Coronary artery (tissue), 2 donors: Measurements from ENCODE around the gene PLAC8.
"Not testable (repeated sequence)": the region's sequence is repeated elsewhere in the genome, so short reads cannot be mapped to it uniquely, and the experiment has no call there.

Experiments used
- DNase-seq: peaks from one replicate; pipeline ENCODE4 v3.0.0-alpha.2; 2017; ENCODE audit warnings: low spot score
- H3K27ac ChIP-seq, 2 donors: fragments of 200-600 bp; sonication (generic); one replicate each; pipeline ENCODE4 v1.5.1; 2016 to 2019
- H3K4me3 ChIP-seq: fragments of 200-600 bp; sonication (generic); 2 replicates; pipeline ENCODE4 v1.5.1; 2016; ENCODE audit warnings: mild to moderate bottlenecking, moderate library complexity
- TF ChIP-seq, protein P1 (sequence below): fragments of 200-600 bp; sonication (generic); IDR thresholded peaks from one replicate; pipeline ENCODE4 v1.5.1; 2019; ENCODE audit warnings: antibody characterized with exemption

The PLAC8 gene

DNA sequence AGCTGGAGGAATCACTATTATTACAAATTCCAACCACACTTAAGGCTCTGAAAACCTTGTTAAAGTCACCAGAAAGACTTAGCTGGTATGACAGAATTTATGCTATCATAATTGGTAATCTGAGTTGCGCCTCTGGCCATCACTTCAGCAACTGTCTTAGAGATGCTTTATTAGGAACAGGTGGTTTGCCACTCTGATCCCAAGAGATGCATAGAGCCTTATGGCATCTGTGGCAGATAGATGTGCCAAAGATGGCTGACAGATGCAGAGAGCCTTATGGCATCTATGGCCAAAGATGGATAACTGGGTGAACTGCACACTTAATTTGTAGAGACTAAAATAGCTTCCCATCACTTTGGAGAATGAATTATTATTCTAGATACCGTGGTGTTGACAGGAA lies 32.3 kb upstream of the PLAC8 start:
- no peak for DNase-seq
- Histone ChIP-seq H3K4me3 (no peak overlapping the region), H3K27ac (no peak overlapping the region)
- TF ChIP-seq, protein P1, sequence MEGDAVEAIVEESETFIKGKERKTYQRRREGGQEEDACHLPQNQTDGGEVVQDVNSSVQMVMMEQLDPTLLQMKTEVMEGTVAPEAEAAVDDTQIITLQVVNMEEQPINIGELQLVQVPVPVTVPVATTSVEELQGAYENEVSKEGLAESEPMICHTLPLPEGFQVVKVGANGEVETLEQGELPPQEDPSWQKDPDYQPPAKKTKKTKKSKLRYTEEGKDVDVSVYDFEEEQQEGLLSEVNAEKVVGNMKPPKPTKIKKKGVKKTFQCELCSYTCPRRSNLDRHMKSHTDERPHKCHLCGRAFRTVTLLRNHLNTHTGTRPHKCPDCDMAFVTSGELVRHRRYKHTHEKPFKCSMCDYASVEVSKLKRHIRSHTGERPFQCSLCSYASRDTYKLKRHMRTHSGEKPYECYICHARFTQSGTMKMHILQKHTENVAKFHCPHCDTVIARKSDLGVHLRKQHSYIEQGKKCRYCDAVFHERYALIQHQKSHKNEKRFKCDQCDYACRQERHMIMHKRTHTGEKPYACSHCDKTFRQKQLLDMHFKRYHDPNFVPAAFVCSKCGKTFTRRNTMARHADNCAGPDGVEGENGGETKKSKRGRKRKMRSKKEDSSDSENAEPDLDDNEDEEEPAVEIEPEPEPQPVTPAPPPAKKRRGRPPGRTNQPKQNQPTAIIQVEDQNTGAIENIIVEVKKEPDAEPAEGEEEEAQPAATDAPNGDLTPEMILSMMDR: no peak

DNA sequence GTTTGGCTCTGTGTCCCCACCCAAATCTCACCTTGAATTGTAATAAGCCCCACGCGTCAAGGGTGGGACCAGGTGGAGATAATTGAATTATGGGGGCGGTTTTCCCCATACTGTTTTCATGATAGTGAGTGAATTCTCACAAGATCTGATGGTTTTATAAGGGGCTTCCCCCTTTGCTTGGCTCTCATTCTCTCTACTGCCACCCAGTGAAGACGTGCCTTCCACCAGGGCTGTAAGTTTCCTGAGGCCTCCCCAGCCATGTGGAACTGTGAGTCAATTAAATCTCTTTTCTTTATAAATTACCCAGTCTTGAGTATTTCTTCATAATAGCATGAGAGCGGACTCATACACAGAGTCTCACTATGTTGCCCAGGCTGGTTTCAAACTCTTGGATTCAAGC lies 31.2 kb upstream of the PLAC8 start:
- not testable (repeated sequence) for H3K27ac ChIP-seq, DNase-seq, H3K4me3 ChIP-seq

DNA sequence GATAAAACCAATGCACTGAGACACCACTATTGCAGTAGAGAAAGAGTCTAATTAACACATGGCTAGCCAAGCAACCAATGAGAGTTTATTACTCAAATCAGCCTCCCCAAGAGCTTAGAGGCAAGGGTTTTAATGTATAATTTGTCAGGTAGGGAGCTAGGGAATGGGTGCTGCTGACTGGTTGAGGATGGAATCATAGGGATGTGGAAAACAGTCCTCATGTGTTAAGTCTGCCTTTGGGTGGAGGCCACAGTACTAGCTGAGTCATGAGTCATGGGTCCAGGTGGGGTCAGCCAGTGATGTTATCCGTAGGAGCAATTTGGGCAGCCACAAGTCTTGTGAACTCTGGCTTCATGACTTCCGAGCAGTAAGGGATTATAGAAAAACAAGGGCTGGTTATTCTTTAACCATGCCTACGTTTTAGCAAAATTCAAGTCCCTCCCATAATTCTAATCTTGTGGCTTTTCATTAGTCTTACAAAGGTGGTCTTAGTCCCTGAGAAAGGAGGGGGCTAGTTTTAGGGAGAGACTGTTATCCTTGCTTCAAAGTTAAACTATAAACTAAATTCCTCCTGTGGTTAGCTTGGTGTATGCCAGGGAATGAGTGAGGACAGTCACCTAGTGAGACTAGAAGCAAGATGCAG lies 25.1 kb upstream of the PLAC8 start:
- Histone ChIP-seq H3K4me3 (no peak overlapping the region), H3K27ac (no peak overlapping the region)
- no peak for DNase-seq
- TF ChIP-seq, protein P1: no peak

DNA sequence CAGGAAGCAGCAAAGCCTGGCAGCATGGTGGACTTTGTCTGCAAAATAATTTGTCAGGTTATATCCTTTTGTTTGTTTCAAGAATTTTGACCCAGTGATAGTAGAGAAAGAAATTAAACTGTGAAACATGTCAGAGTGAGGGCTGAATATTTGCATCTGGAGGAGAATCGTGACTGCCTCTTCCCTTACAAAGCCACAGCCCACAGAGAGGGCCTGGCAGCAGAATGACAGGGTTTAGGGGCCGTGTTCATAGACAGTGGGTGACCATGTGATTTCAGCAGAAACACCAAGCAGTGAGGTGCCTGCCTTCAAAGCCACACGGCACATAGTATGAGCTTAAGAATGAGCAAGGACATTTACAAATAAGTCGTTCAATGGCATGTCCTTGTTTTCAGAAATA lies 24.4 kb upstream of the PLAC8 start:
- Histone ChIP-seq H3K4me3 (no peak overlapping the region), H3K27ac (no peak overlapping the region)
- no peak for DNase-seq
- TF ChIP-seq, protein P1: no peak

DNA sequence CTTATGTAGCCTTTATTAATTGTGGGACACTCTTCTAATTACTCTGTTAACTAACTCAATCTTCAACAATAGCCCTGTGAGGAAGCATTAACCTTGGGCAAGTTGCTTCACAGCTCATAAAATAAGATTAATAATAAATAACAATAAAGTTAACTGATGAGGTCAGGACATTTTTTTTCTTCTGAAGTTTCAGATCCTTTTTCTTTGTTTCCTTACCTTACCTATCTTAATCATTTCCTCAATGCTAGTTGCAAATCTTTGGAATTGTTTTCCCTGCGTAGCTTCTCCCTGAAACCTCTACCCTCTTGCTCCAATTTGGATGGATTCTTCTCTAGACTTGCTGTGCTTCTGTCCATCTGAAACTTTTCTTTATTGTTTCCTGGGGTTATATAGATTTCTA lies 17.5 kb upstream of the PLAC8 start:
- DNase-seq: no peak

DNA sequence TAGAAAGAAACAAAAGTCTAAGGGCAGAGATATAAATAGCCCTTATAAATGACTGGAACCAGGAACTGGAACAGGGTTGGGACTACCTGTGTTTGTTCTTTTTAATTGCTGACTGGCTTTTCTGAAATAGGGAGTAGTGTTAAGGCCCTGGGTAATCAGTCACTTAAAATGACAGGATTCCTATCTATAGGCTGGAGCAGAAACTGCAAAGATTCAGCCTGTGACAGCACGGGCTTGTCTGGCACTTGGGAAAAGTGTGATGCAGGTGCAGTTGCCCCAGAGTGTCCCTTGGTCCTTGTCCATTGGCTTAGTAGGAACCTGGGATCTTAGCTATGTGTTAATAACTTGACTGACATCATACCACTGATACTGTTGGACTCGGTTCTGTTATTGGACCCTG lies 14.7 kb upstream of the PLAC8 start:
- no peak overlapping the region for H3K4me3 ChIP-seq
- TF ChIP-seq, protein P1: no peak
- DNase-seq: no peak
- no peak overlapping the region for H3K27ac ChIP-seq

More for the DNA sequence above, 17.5 kb upstream of the PLAC8 start:
- Histone ChIP-seq H3K27ac (no peak overlapping the region), H3K4me3 (no peak overlapping the region)
- TF ChIP-seq, protein P1: no peak

DNA sequence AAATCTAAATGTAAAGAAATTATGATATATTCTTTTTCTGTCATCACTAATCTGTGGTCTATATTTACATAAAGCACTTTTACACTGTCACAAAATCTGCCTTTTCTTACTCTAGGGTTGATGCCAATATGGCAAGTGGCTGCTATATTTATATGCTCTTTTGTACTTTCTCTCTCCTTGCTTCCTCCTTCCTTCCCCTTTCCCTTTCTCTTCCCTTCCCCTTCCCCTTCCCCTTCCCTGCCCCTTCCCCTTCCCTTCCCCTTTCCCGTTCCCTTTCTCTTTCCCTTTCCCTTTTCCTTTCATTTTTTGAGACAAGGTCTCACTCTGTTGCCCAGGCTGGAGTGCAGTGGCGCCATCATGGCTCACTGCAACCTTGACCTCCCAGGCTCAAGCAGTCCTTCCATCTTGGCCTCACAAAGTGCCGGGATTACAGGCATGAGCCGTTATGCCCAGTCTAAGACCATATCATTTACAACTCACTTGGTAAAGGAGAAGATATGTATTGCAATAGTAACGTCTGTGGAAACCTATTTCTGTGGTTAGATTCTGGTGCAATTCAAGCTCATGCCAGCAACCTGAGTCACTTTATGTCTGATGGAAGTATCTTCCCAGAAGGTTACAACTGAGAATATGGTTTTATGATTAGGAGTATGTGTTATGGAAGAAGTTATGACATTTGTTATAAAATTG lies 13.9 kb upstream of the PLAC8 start:
- TF ChIP-seq, protein P1: no peak
- no peak overlapping the region for H3K4me3 ChIP-seq
- no peak overlapping the region for H3K27ac ChIP-seq

More for the DNA sequence above, 13.9 kb upstream of the PLAC8 start:
- no peak for DNase-seq
